Lung microvascular endothelial cell (primary cell): ENCODE measurements around the gene CIPC. TPM values are rescaled to one million over a fixed set of nuclear protein-coding genes. Genes with fewer than 3 reads are reported as not detected.
A peak's percentile ranks its signal among the peaks of the same experiment; 100 is the strongest.

Source experiments
- DNase-seq, 2 donors: peaks; one replicate each; pipeline versions ENCODE4 v3.0.0 to v3.0.0-alpha.2; 2010; ENCODE audit warnings: low read depth in 2 of 2
- total RNA-seq: library from RNA; depleted of rRNA; stranded (reverse); fragments of >200 nt; gene quantifications from 2 replicates; pipeline ENCODE4 v1.2.1, GENCODE V29; 2014

The CIPC gene
- total RNA-seq, result 7.0 and 9.5 TPM in 2 replicates

- peak; percentile 99 for DNase-seq
Measured at GRCh38 chr14:77097700-77098528, at the start of gene CIPC. TSS of gene CIPC (plus strand) at chr14:77098258. CDS start at chr14:77105709, 7,451 bp downstream.

- no peak for DNase-seq
Measured at GRCh38 chr14:77051116-77051515, 46.9 kb upstream of the CIPC start.

- no peak for DNase-seq
Measured at GRCh38 chr14:77052281-77053044, 45.6 kb upstream of the CIPC start.

GRCh38 chr14:77053046-77053841, 44.8 kb upstream of the CIPC start:
- peak; percentile 77 to 91 for DNase-seq

- DNase-seq, result peak; percentile 88 to 95
Measured at GRCh38 chr14:77055306-77055705, 42.8 kb upstream of the CIPC start.

- no peak for DNase-seq
Measured at GRCh38 chr14:77055981-77056380, 42.1 kb upstream of the CIPC start.

GRCh38 chr14:77058117-77058516, 39.9 kb upstream of the CIPC start:
- no peak for DNase-seq

- no peak for DNase-seq
Measured at GRCh38 chr14:77058785-77059184, 39.3 kb upstream of the CIPC start.

- peak; percentile 85 to 98 for DNase-seq
Measured at GRCh38 chr14:77059276-77059915, 38.7 kb upstream of the CIPC start.

- DNase-seq, result no peak
Measured at GRCh38 chr14:77061630-77062257, 36.3 kb upstream of the CIPC start.

GRCh38 chr14:77062261-77062660, 35.8 kb upstream of the CIPC start:
- no peak for DNase-seq

GRCh38 chr14:77063571-77064171, 34.4 kb upstream of the CIPC start:
- no peak for DNase-seq

- no peak for DNase-seq
Measured at GRCh38 chr14:77064521-77065178, 33.4 kb upstream of the CIPC start.

GRCh38 chr14:77065851-77066577, 32.0 kb upstream of the CIPC start:
- no peak for DNase-seq

GRCh38 chr14:77066578-77067172, 31.4 kb upstream of the CIPC start:
- DNase-seq, result no peak

GRCh38 chr14:77067632-77068516, 30.2 kb upstream of the CIPC start:
- DNase-seq, result peak; percentile 73 to 77

GRCh38 chr14:77068517-77069200, 29.4 kb upstream of the CIPC start:
- DNase-seq, result no peak
